HG03565 (cell line): ENCODE results near the gene H2BW1.
"Not testable (repeated sequence)": the region's sequence is repeated elsewhere in the genome, so short reads cannot be mapped to it uniquely, and the experiment has no call there.

Source experiments
- ATAC-seq: cut with Tn5 transposase; IDR thresholded peaks from one replicate; pipeline ENCODE4 v1.9.1; 2021; ENCODE audit warnings: mild to moderate bottlenecking, moderate library complexity; ENCODE audit not compliant: unreplicated experiment

H2BW1 gene, protein sequence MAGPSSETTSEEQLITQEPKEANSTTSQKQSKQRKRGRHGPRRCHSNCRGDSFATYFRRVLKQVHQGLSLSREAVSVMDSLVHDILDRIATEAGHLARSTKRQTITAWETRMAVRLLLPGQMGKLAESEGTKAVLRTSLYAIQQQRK

DNA sequence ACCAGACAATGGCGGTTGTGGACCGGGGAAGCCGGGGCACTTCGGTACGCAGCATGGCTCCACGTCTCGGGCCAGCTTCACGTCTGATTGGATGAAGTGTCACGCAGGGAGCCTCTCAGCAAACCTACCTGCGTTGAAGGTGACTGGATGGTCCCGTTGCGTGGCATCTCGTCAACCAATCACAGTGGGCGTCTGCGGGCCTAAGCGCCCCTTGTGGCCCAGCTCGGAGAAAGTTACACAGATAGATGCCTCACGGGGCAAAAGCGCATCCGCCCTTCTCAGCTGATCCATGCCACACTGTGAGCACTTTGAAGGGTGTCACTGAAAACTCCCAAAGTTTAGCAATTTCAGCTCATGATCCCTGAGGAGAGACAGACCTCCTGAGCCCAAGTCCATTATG, at the start of gene H2BW1:
Gene H2BW1 (minus strand): TSS at position 103 of the 400 bp plus-strand sequence. CDS start 132 bp downstream, outside the sequence.
- ATAC-seq, result no peak

DNA sequence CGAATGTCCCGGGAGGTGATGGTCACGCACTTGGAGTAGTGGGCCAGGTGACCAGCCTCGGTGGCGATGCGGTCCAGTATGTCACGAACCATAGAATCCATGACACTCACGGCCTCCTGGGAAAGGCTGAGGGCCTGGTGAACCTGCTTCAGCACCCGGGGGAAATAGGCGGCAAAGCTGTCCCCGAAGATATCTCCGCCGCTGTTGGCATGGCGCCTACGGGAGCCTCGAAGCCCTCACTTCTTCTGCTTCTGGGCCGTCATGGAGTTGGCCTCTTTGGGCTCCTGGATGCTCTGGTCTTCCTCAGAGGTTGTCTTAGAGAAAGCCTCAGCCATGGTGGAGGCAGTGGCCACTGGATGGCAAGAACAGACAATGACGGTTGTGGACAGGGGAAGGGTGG, 49.1 kb upstream of the H2BW1 start:
- not testable (repeated sequence) for ATAC-seq

DNA sequence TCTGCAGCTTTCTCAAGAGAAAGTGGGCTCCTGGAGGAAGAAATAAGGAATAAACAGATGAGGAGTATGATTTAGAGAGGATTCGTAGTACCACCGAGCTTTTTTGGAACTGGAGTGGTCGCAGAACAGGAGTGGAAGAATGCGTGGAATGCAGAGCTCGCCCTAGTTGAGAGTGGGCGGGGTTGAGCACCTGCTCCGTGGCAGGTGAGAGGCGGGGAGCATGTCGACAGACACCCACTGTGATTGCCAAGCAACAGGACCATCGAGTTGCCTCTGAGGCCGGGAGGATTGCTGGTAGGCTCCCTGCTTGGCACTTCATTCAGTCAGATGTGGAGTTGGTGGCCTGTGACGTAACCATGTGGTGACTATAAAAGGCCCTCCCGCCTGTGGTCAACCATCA, 41.4 kb upstream of the H2BW1 start:
- ATAC-seq, result not testable (repeated sequence)

DNA sequence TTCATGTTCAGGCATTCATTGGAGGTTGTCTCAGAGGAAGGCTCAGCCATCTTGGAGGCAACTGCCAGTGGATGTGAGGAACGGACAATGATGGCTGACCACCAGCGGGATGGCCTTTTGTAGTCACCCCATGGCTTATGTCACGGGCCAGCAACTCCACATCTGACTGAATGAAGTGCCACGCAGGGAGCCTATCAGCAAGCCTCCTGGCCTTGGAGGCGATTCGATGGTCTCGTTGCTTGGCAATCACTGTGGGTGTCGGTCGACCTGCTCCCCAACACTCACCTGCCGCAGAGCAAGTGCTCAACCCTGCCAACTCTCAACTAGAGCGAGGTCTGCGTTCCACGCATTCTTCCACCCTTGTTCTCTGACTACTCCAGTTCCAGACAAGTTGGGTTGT, 33.7 kb upstream of the H2BW1 start:
- ATAC-seq, result no peak

DNA sequence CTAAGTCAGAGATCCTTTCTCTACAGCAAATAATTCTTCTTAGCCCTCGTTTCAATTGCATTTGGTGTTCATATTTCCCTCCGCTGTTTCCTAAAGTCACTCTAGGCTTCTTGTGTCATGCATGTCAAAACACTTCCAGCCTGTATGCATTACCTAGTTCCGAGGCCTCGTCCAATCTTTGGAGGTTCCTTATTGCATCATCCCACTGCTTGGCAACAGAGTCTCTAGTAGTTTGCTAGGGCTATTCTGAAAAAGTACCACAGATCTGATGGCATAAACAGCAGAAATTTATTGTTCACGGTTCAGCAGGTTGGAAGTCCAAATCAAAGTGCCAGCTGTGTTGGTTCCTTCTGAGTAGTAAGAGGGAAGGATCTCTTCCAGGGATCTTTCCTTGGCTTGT, 32.1 kb upstream of the H2BW1 start:
- ATAC-seq, result no peak

DNA sequence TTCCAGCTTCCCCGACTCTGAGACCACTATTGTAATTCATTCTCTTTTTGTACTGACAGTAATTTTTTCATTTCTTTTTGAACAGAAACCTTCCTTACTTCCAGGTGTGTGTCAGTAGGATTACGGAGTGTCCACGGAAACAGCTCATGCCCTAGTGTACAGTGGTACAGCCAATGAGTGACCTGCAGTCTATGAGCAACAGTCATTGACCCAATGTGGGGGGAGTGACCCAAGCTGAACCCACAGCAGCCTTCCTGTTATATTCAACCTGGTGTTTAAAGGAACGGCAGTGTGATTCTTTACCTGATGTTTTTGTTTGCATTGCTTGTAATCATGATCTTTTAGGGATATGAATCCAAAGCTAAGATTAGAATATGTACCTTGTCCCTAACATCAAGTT, 27.5 kb upstream of the H2BW1 start:
- no peak for ATAC-seq

DNA sequence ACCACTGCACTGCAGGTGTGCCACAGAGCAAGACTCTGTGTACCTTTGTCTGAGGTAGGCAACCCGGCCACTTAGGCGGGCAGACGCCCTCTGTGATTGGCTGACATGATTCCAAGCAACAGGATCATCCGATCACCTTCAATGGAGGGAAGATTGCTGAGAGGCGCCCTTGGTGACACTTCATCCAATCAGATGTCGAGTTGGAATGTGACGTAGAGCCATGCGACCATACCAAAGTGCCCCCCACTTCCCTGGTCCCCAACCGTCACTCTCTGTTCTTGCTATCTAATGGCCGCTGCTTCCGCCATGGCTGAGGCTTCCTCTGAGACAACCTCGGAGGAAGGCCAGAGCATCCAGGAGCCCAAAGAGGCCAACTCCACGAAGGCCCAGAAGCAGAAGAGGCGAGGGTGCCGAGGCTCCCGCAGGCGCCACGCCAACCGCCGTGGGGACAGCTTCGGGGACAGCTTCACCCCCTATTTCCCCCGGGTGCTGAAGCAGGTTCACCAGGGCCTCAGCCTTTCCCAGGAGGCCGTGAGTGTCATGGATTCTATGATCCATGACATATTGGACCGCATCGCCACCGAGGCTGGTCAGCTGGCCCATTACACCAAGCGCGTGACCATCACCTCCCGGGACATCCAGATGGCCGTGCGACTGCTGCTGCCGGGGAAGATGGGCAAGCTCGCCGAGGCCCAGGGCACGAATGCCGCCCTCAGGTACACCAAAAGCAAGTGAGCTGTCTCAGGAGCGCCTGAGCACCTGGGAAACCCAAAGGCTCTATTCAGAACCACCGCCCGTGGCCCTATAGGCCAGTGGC, 26.4 kb upstream of the H2BW1 start, which contains the start of gene H2BW2:
Gene H2BW2 (plus strand): TSS at position 268 of the 817 bp plus-strand sequence. CDS start 39 bp downstream, at position 307.
- no peak for ATAC-seq

DNA sequence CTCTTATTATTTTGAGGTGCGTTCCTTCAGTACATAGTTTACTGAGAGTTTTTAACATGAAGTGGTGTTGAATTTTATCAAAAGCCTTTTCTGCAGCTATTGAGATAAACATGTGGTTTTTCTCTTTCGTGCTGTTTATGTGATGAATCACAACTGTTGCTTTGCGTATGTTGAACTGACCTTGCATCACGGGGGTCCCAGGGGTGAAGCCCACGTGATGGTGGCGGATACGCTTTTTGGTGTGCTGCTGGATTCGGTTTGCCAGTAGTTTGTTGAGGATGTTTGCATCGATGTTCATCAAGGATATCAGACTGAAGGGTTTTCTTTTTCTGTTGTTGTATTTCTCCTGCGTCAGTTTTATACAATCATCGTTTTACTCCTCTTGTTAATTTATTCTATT, 4.6 kb upstream of the H2BW1 start:
- ATAC-seq, result no peak

DNA sequence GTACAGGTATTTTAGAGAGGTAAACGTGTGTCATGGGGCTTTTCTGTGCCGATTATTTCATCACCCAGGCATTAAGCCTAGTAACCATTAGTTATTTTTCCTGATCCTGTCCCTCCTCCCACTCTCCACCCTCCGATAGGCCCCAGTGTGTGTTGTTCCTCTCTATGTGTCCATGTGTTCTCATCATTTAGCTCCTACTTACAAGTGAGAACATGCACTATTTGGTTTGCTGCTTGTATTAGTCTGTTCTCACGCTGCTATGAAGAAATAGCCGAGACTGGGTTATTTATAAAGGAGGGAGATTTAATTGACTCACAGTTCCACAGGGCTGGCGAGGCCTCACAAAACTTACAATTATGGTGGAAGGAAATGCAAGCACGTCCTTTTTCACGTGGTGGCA, 2.1 kb upstream of the H2BW1 start:
- ATAC-seq, result not testable (repeated sequence)

DNA sequence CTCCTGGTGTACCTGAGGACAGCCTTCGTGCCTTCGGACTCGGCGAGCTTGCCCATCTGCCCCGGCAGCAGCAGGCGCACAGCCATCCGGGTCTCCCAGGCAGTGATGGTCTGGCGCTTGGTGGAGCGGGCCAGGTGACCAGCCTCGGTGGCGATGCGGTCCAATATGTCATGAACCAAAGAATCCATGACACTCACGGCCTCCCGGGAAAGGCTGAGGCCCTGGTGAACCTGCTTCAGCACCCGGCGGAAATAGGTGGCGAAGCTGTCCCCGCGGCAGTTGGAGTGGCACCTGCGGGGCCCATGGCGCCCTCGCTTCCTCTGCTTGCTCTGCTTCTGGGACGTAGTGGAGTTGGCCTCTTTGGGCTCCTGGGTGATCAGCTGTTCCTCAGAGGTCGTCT, 350 bp downstream of the H2BW1 start:
- ATAC-seq, result no peak

DNA sequence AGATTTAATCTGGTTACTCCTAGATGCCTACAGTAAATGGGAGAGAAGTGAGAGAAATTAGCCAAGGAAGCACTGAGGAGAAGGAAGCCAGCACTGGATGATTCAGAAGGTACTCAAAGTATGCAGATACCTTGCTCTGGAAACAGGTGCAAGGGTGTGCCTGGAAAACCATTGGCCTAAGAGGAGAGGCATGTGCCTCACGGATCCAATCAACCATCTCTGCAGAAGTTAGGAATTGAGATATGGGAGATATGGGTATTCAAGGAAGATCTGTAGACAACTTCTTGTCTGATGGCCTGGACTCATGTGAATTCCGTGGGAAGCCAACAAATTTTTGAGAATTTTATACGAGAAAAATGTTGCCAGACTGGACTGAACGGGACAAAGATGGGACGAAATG, 4.7 kb downstream of the H2BW1 start:
- ATAC-seq, result no peak

DNA sequence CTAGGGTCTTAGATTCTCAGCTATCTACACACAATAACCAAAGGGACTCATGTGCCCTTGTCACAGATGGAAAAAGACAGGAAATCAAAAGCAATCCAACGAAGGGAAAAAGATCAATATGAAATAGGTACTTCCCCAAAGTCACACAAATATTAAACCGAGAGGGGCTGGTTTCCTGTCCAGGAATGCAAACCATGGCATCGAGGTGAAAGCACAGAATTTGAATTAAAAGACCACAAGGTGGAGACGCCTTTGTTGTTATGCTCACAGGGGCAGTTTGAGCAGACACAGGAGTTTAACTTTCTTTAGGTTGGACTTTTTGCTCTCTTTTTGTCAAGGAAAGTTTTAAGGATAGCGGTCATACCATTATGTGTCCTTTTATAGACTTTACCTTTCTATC, 14.3 kb downstream of the H2BW1 start:
- peak; percentile 51 for ATAC-seq

DNA sequence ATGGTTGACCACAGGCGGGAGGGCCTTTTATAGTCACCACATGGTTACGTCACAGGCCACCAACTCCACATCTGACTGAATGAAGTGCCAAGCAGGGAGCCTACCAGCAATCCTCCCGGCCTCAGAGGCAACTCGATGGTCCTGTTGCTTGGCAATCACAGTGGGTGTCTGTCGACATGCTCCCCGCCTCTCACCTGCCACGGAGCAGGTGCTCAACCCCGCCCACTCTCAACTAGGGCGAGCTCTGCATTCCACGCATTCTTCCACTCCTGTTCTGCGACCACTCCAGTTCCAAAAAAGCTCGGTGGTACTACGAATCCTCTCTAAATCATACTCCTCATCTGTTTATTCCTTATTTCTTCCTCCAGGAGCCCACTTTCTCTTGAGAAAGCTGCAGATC, 30.0 kb downstream of the H2BW1 start:
- ATAC-seq, result not testable (repeated sequence)

DNA sequence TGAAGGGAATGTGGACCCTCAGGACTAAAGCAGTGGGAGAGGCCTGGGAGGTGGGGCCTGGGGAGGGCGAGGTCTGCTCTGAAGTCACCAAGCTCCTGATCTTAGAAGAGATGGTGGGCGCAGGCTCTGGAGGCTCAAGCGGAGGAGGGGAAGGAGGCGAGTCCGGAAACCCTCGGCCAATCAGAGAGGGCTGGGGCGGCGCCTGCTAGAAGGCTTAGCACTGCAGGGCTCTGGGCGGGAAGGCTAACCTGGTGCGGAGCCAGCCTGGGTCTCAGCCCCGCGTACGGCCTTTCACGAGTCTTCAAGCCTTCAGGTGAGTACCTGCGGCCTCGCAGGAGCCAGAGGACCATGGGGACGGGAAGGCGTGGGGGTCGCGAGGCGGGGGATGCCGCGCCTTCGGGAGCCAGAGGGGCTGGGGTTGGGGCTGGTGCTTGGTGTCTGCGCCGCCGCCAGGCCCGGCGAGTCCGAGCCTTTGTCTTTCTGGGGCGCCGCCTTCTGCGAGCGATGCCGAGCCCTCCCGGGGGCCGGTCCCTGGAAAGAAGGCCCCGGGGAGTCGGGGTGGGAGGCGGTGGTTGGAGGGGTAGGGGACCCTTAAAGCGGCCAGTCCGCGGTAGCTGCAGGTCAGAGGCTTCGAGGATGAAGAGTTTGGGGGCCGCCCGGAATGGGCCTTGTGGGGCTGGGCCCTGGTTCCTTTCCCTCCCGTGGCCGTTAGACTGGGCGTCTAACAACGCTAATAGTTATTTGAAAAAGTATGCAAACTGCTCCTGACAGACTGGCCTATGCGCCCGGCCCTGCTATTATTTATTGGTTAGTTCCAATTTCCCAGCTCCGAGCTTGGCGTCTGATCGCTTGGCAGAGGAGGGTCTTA, 50.9 kb downstream of the H2BW1 start, which contains the start of gene TMSB15B:
Gene TMSB15B (plus strand): TSS at position 217 of the 868 bp plus-strand sequence.
- ATAC-seq, result peak; percentile 95
